HG03097 (cell line): ENCODE measurements around the gene CSNK1G1.
"Not testable (repeated sequence)": the region's sequence is repeated elsewhere in the genome, so short reads cannot be mapped to it uniquely, and the experiment has no call there.

Source experiments
- ATAC-seq: cut with Tn5 transposase; IDR thresholded peaks from one replicate; pipeline ENCODE4 v1.9.1; 2021; ENCODE audit not compliant: unreplicated experiment, low FRiP score

Gene CSNK1G1

DNA sequence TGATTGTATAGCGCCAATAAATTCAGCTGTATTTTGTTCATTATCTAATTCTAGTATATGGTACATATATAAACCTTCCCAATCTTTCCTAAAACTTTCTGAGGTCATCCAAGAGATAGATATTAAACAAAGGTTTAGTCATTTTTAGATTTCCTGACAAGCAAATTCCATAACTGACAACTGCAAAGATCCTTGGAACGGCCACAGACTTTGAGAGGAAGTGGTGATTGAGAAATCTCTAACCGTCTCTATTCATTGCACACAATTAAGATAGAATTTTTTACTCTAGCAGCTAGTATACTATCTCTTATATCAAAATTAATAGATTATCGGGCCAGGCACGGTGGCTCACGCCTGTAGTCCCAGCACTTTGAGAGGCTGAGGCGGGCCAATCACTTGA lies 4.7 kb downstream of the CSNK1G1 start:
- no peak for ATAC-seq

DNA sequence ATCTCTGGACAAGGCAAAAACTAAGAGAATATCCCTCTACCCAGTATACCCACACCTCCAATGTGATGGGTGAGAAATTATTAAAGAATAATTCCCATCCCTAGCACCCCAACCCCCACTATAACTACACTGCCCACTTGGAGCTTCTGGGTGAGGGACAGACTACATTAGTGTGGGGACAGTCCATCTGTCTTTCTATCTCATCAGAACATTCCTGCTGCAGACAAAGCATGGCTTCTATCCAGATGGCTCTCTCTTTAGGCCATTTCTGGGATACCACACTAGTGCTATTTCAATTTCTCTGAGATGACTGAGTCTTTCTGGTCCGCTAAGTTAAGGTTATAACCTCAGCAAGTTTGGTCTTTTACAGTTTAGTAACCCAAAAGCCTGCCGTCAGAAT lies 6.6 kb downstream of the CSNK1G1 start:
- ATAC-seq = no peak

DNA sequence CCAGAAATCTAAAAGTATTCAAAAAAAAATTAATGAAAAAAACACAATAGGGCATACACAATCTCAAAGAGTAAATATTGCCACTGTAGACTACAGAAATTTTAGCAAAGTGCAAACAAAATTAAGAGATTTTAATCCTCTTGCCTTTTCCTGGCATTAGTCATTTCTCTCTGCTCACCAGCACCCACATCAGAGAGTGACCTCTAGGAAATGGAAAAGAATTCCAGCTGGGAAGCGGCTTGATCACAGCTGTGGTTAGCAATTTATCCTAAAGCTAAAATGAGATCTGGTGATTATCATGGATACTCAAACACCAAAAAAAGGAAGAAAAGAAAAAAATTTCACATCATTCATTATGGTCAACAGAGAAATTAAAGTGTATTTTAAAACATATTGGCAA lies 7.5 kb downstream of the CSNK1G1 start:
- no peak for ATAC-seq

DNA sequence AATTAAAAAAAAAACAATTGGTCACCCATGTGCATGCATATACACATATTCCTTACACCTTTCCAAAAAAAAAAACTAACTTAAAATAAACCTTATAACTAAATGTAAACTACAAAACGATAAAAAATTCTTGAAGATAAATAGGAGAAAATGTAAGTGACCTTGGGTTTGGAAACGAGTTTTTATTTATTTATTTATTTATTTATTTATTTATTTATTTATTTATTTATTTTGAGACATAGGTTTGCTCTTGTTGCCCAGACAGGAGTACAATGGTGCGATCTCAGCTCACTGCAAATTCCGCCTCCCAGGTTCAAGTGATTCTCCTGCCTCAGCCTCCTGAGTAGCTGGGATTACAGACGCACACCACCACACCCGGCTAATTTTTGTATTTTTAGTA lies 9.7 kb downstream of the CSNK1G1 start:
- not testable (repeated sequence) for ATAC-seq

DNA sequence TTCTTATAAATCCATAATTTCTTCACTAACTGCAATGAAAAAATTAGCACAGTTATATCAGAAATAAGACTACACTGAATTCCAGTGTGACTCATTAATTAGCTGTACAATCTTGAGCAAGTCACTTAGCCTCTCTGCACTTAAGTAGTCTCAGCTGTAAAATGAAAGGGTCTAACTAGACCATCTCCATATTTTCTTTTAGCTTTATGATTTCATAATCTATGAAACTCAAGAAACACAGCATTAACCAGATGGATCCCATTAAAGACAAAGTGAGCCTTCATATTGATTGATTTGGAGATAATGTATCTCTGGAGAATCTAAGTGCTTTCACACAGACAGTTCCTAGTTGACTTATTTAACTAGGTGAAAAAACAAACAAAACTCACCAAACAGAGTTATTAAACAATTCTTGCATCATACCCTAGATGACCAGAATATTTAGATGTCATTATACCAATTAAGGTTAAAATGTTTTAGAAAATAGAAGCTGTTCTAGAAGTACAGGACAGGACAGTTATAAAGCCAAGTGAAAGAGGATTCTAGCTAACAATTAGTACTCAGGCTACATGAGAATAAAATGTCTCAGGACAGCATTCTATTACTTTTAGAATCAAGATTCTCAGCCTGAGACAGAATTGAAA lies 11.2 kb downstream of the CSNK1G1 start:
- no peak for ATAC-seq

DNA sequence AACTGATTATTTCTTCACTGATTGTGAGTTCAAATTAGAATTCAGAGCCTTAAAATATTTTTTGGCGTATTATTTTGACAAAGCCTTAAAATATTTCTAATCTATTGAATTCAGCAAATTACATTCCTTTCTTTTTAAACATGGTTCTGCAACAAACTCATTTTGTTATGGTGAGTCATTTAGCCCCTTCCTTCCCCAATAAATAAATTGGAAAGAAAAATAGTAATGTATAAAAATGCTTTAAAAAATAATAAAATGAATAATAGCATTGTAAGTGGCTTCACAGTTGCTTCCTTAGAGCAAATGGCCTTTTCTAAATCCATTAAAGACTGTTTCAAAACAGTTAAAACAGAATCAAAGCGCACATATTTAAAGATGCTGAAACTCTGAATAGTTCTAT lies 12.1 kb downstream of the CSNK1G1 start:
- ATAC-seq = no peak

DNA sequence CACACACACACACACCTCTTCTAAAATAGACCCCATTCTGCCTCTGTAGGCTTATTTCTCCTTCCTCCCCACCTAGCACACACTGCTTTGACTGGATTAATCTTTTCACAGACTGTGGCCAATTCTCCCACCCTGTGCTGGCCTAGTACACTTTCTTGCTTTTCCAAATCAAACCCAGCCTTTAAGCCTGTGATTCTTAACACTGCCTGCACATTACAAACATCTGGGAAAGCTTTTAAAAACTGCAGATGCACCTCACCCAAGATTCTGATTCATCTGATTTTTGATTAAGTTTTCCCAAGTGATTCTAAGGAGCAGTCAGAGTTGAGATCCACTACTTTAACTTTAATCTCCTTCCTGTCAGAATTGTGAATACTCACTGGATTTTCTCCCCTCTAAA lies 12.8 kb downstream of the CSNK1G1 start:
- ATAC-seq = no peak

DNA sequence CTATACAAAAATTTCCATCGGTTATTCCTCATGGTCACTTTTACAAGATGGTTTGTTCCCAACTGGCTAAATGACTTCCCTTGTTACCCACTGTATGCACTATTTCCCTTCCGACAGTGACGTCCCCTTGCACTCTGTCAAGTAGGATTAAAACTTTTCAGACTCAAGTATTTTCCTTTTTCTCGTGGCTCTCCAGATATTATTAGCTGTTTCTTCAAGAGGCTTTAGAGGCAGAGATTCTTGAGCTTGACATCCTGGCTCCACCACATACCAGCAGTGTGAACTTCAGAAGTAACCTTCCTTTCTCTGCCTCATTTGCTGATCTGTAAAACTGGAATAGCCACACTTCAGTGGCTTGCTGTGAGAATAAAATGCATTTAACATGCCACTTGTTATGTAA lies 14.0 kb downstream of the CSNK1G1 start:
- no peak for ATAC-seq

DNA sequence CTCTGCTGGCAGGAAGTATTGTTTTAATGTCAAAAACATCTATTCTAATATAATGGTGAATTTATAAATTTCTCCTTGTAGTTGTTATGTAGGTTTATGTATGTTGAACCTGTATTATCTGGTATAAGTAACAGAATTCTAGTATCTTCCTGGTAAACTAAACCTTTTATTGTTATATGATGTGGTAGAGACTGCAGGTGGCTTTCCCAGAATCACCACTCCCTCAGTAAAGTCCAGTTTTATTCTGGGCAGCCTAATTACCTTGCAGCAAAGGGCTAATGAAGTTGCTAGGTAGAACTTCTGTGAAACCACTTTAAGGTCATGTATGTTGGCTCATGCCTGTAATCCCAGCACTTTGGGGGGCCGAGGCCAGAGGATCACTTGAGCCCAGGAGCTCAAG lies 15.6 kb downstream of the CSNK1G1 start:
- no peak for ATAC-seq

DNA sequence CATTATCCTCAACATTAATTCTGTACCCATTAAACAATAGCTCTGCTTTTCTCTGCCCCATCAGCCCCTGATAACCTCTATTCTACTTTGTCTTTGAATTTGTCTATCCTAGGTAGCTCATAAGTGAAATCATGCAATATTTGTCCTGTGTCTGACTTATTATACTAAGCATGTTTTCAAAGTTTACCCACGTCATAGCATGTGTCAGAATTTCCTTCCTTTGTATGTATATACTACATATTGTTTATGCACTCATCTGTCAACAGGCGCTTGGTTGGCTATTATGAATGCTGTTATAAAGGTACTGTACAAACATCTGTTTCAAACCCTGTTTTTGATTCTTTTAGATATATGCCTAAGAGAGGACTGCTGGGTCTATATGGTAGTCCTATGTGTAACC lies 18.2 kb downstream of the CSNK1G1 start:
- no peak for ATAC-seq

DNA sequence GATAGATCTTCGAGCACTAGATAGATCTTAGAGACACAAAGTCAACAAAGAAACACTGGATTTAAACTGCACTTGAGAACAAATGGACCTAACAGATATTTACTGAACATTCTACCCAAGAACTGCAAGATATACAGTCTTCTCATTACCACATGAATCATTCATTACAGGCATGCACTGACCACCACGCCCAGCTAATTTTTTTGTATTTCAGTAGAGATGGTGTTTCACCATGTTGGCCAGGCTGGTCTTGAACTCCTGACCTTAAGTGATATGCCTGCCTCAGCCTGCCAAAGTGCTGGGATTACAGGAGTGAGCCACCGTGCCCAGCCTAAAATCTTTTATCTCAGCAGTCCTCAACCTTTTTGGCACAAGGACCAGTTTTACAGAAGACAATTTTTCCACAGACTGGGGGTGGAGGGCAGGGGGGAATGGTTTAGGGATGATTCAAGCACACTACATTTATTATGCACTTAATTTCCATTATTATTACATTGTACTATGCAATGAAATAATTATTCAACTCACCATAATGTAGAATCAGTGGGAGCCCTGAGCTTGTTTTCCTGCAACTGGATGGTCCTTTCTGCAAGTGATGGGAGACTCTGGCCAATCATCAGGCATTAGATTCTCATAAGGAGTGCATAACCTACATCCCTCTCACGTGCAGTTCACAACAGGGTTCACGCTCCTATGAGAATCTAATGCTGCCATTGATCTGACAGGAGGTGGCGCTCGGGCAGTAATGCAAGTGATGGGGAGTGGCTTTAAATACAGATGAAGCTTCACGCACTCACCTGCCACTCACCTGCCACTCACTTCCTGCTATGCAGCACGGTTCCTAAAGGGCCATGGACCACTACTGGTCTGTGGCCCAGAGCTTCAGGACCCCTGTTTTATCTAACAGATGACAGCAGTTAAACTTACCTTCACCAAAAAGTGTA lies 21.7 kb downstream of the CSNK1G1 start:
- no peak for ATAC-seq

DNA sequence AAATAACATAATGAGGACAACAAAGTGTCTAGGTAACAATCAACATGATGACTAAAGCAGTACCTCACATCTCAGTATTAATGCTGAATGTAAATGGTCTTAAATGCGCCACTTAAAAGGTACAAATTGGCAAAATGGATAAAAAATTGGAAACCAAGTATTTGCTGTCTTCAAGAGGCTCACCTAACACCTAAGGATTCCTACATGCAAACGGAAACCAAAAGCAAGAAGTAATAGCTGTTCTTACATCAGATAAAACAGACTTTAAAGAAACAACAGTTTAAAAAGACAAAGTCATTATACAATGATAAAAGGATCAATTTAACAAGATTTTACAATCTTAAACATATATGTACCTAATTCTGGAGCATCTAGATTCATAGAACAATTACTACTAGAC lies 22.5 kb downstream of the CSNK1G1 start:
- no peak for ATAC-seq

DNA sequence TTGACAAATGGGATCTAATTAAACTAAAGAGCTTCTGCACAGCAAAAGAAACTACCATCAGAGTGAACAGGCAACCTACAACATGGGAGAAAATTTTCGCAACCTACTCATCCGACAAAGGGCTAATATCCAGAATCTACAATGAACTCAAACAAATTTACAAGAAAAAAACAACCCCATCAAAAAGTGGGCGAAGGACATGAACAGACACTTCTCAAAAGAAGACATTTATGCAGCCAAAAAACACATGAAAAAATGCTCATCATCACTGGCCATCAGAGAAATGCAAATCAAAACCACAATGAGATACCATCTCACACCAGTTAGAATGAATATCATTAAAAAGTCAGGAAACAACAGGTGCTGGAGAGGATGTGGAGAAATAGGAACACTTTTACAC lies 24.3 kb downstream of the CSNK1G1 start:
- ATAC-seq = not testable (repeated sequence)

DNA sequence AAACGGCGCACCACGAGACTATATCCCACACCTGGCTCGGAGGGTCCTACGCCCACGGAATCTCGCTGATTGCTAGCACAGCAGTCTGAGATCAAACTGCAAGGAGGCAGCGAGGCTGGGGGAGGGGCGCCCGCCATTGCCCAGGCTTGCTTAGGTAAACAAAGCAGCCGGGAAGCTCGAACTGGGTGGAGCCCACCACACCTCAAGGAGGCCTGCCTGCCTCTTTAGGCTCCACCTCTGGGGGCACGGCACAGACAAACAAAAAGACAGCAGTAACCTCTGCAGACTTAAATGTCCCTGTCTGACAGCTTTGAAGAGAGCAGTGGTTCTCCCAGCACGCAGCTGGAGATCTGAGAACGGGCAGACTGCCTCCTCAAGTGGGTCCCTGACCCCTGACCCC lies 29.0 kb downstream of the CSNK1G1 start:
- ATAC-seq = not testable (repeated sequence)

DNA sequence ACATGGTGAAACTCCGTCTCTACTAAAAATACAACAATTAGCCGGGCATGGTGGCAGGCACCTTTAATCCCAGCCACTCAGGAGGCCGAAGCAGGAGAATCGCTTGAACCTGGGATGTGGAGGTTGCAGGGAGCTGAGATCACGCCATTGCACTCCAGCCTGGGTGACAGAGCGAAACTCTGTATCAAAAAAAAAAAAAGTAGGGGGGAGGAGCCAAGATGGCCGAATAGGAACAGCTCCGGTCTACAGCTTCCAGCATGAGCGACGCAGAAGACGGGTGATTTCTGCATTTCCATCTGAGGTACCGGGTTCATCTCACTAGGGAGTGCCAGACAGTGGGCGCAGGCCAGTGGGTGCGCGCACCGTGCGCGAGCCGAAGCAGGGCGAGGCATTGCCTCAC lies 29.5 kb downstream of the CSNK1G1 start:
- ATAC-seq = not testable (repeated sequence)

DNA sequence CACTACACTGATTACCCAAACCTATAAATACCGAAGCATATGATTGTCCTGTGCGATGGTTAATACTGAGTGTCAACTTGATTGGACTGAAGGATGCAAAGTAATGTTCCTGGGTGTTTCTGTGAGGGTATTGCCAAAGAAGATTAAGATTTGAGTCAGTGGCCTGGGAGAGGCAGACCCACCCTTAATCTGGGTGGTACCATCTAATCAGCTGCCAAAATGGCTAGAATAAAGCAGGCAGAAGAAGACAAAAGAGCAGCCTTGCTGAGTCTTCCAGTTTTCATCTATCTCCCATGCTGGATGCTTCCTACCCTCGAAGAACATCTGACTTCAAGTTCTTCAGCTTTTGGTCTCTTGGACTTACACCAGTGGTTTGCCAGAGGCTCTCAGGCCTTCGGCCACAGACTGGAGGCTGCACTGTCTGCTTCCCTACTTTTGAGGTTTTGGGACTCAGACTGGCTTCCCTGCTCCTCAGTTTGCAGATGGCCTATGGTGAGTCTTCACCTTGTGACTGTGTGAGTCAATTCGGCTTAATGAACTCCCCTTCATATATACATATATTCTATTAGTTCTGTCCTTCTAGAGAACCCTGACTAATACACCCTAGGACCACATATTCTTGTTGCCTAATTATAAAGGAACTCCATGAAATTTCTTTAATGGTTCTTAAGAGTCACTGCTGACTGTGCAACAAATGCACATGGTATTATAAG lies 31.7 kb downstream of the CSNK1G1 start:
- no peak for ATAC-seq

DNA sequence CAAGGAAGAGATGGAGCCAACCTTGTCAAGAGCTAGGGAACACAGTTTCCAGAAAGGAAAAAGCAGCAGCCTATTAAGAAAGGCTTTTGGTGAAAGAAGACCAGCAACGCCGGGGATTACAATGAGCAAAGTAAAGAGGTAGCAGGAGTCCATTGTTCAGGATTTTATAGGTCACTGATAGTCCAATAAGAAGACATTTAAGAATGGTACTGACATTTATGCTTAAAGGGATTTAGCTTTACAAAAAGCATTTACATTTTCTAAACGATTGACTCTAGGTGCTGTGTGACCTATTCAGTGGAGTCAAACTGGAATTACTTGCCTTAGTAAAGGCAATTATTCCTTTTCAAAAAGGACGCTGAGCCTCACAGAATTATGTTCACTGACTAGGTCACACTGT lies 40.8 kb downstream of the CSNK1G1 start:
- no peak for ATAC-seq

DNA sequence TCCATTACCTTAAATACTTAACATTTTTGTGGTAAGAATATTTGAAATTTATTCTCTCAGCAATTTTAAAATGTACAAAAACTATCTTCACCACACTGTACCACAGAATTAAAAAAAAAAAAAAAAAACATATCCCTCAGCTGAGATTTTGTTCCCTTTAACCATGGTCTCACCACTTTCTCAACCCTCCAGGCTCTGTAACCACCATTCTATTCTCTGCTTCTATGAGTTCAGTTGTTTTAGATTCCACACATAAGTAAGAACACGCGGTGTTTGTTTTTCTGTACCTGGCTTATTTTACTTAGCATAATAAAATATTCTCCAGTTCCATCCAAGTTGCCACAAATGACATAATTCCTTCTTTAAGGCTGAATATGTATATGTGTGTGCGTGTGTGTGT lies 41.5 kb downstream of the CSNK1G1 start:
- ATAC-seq = no peak

DNA sequence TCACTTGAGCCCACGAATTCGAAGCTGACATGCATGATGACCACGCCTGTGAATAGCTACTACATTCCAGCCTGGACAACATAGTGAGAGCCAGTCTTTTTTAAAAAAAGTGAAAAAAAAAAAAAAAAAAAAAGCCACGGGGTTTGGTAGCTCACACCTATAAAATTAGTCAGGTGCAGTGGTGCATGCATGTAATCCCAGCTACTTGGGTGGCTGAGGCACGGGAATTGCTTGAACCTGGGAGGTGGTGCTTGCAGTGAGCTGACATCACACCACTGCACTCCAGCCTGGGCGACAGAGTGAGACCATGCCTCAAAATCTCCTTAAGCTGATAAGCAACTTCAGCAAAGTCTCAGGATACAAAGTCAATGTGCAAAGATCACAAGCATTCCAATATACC lies 44.4 kb downstream of the CSNK1G1 start:
- ATAC-seq = no peak

DNA sequence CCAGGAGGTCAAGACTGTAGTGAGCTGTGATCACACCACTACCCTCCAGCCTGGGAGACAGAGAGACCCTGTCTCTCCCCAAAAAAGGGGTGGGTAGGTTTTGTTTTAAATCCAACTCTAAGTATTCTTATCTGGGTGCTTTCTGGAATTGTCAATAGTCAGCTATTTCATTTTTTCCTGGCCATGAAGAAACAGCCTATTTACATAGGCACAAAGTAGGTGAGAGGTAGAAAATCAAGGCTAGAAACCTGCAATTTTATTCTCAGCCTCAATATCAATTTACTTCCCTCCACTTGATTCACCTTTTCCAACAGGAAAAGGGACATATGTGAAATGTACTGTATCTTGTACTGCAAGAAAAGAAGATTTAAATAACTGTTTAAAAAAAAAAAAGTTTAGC lies 45.9 kb downstream of the CSNK1G1 start:
- ATAC-seq = no peak

DNA sequence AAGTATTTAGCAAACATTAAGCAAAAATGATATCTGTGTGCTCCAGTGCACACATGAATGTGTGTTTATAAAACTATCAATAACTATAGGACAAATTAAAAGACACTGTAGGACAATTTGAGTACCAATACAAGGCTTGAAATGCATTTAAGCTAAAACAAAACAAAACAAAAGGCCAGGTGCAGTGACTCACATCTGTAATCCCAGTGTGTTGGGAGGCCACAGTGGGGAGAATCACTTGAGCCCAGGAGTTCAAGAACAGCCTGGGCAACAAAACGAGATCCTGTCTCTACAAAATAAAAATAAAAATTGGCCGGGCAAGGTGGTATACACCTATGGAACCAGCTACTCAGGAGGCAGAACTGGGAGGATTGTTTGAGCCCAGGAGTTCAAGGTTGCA lies 50.7 kb downstream of the CSNK1G1 start:
- no peak for ATAC-seq
